ENCODE measurements around the gene PLEKHJ1. TPM values are rescaled to one million over a fixed set of nuclear protein-coding genes. Genes with fewer than 3 reads are reported as not detected.

Gene PLEKHJ1
- total RNA-seq, 4 donors from 2014 or later, result 36.1 to 78.0 (median 62.9) TPM

DNA sequence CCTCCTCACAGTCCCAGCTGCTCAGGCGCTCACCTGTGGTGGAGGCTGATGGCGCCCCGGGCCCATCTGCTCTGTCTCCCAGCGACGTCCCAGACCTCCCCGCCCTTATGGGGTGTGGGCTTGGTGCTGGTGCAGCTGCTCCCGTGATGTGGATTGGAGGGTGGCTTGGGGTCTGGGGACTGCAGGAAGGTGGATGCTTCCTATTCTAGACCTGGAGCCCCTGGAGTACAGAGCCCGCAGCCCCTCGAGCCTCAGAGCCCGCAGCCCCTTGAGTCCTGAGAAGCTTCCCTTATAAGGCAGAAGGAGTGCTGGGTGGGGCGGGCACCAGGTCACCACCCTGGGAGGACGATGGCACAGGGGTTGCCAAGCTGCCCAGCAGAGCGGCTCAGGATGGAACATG lies 40.8 kb downstream of the PLEKHJ1 start:
- TF ChIP-seq EP300 (IDR thresholded peaks at IDR 0.05), result no peak
- TF ChIP-seq, protein P1, sequence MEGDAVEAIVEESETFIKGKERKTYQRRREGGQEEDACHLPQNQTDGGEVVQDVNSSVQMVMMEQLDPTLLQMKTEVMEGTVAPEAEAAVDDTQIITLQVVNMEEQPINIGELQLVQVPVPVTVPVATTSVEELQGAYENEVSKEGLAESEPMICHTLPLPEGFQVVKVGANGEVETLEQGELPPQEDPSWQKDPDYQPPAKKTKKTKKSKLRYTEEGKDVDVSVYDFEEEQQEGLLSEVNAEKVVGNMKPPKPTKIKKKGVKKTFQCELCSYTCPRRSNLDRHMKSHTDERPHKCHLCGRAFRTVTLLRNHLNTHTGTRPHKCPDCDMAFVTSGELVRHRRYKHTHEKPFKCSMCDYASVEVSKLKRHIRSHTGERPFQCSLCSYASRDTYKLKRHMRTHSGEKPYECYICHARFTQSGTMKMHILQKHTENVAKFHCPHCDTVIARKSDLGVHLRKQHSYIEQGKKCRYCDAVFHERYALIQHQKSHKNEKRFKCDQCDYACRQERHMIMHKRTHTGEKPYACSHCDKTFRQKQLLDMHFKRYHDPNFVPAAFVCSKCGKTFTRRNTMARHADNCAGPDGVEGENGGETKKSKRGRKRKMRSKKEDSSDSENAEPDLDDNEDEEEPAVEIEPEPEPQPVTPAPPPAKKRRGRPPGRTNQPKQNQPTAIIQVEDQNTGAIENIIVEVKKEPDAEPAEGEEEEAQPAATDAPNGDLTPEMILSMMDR (IDR thresholded peaks at IDR 0.05), result no peak
- TF ChIP-seq POLR2AphosphoS5 (IDR thresholded peaks at IDR 0.05), result no peak
- no peak for TF ChIP-seq POLR2A (IDR thresholded peaks at IDR 0.05)
- Histone ChIP-seq H3K27me3 (no peaks in the 10 kb centered on the region), H3K4me3 (no peak overlapping the region), H3K9me3 (no peaks in the 10 kb centered on the region), H3K27ac (no peak overlapping the region), H3K4me1 (peaks cover 3% of the 10 kb centered on the region), H3K36me3 (peaks cover 77% of the 10 kb centered on the region)
- no peak for DNase-seq (ENCODE audit: low spot score in 2 of 2)
- 78% methylated on average over 7 of the region's 13 CpGs for WGBS

GRCh38 chr19:2194513-2195078 lies 41.5 kb downstream of the PLEKHJ1 start:
- Histone ChIP-seq H3K27me3 (no peaks in the 10 kb centered on the region), H3K9me3 (no peaks in the 10 kb centered on the region), H3K27ac (no peak overlapping the region), H3K4me3 (no peak overlapping the region), H3K36me3 (peaks cover 77% of the 10 kb centered on the region), H3K4me1 (peaks cover 3% of the 10 kb centered on the region)
- no peak for TF ChIP-seq POLR2A (IDR thresholded peaks at IDR 0.05)
- TF ChIP-seq EP300 (IDR thresholded peaks at IDR 0.05), result no peak
- TF ChIP-seq, protein P1 (IDR thresholded peaks at IDR 0.05), result no peak
- TF ChIP-seq POLR2AphosphoS5 (IDR thresholded peaks at IDR 0.05), result no peak
- 84% methylated on average over 19 of the region's 25 CpGs for WGBS
- DNase-seq (ENCODE audit: low spot score in 2 of 2), result no peak

DNA sequence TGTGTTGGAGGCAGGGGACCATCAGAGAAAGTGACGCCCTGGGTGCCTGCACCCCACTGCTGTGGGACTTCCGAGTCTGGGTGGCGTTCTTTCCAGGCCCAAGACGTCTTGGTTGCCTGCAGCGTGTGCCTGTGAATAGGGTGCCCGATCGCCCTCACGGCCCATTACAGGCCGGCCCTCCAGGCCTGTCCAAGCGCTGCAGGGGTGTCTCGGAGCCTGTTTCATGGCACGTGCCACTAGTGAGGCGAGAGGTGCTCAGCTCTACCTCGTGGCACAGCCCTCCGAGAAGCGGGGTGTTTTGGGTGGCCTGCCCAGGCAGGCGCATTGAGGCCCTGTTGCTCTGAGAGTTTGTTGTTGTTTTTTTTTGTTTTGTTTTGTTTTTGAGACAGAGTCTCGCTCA lies 42.3 kb downstream of the PLEKHJ1 start:
- 88% methylated on average over 15 of the region's 18 CpGs for WGBS
- no peak overlapping the region for H3K4me3 ChIP-seq
- H3K27me3 ChIP-seq, result no peaks in the 10 kb centered on the region
- peaks cover 3% of the 10 kb centered on the region for H3K4me1 ChIP-seq
- no peak for TF ChIP-seq POLR2A (IDR thresholded peaks at IDR 0.05)
- TF ChIP-seq, protein P1 (IDR thresholded peaks at IDR 0.05), result no peak
- H3K9me3 ChIP-seq, result no peaks in the 10 kb centered on the region
- DNase-seq (ENCODE audit: low spot score in 2 of 2), result no peak
- peaks cover 79% of the 10 kb centered on the region for H3K36me3 ChIP-seq
- H3K27ac ChIP-seq, result no peak overlapping the region

- no peak for DNase-seq (ENCODE audit: low spot score in 2 of 2)
- 94% methylated on average over 10 of the region's 17 CpGs for WGBS
- TF ChIP-seq POLR2AphosphoS5 (IDR thresholded peaks at IDR 0.05), result no peak
- TF ChIP-seq EP300 (IDR thresholded peaks at IDR 0.05), result no peak
- TF ChIP-seq, protein P1 (IDR thresholded peaks at IDR 0.05), result no peak
- TF ChIP-seq POLR2A (IDR thresholded peaks at IDR 0.05), result no peak
- Histone ChIP-seq H3K36me3 (peaks cover 83% of the 10 kb centered on the region), H3K4me1 (peaks cover 3% of the 10 kb centered on the region), H3K9me3 (no peaks in the 10 kb centered on the region), H3K27me3 (no peaks in the 10 kb centered on the region), H3K27ac (no peak overlapping the region), H3K4me3 (no peak overlapping the region)
These were observed 43.3 kb downstream of the PLEKHJ1 start for GRCh38 chr19:2192862-2193261.

GRCh38 chr19:2191456-2192310 lies 44.4 kb downstream of the PLEKHJ1 start:
- 76% methylated on average over 10 of the region's 32 CpGs for WGBS
- no peaks in the 10 kb centered on the region for H3K9me3 ChIP-seq
- no peak for DNase-seq (ENCODE audit: low spot score in 2 of 2)
- peaks cover 11% of the 10 kb centered on the region for H3K4me1 ChIP-seq
- no peaks in the 10 kb centered on the region for H3K27me3 ChIP-seq
- H3K4me3 ChIP-seq, result no peak overlapping the region
- TF ChIP-seq, protein P1 (IDR thresholded peaks at IDR 0.05), result no peak
- TF ChIP-seq POLR2AphosphoS5 (IDR thresholded peaks at IDR 0.05), result no peak
- TF ChIP-seq EP300 (IDR thresholded peaks at IDR 0.05), result no peak
- TF ChIP-seq POLR2A (IDR thresholded peaks at IDR 0.05), result no peak
- H3K36me3 ChIP-seq, result peaks cover 85% of the 10 kb centered on the region
- no peak overlapping the region for H3K27ac ChIP-seq

Data from suprapubic skin (tissue), 4 donors.